Prostate gland (tissue), 2 donors: Measurements from ENCODE around the gene ASB8. TPM values are rescaled to one million over a fixed set of nuclear protein-coding genes. Genes with fewer than 3 reads are reported as not detected.
"Not testable (repeated sequence)": the region's sequence is repeated elsewhere in the genome, so short reads cannot be mapped to it uniquely, and the experiment has no call there.

ENCODE experiments used
- DNase-seq: peaks from one replicate; pipeline ENCODE4 v3.0.0-alpha.2; 2019; ENCODE audit warnings: low spot score
- H3K27ac ChIP-seq, 2 donors: fragments of 200-600 bp; sonication (generic); 2 replicates each; pipeline ENCODE4 v1.5.1; 2017 to 2019
- H3K27me3 ChIP-seq: fragments of 200-600 bp; sonication (generic); replicated peaks from 2 replicates; pipeline ENCODE4 v1.5.1; 2019; ENCODE audit not compliant: insufficient read depth
- H3K36me3 ChIP-seq, 2 donors: fragments of 200-600 bp; sonication (generic); 1 replicate in 1 of 2; 2 replicates in 1 of 2; pipeline versions ENCODE4 v1.5.1 to v1.8.1; 2017 to 2019
- H3K4me1 ChIP-seq: fragments of 200-600 bp; sonication (generic); replicated peaks from 2 replicates; pipeline ENCODE4 v1.5.1; 2019
- H3K4me3 ChIP-seq, 2 donors: fragments of 200-600 bp; sonication (generic); 2 replicates each; pipeline ENCODE4 v1.5.1; 2017 to 2019
- H3K9me3 ChIP-seq: fragments of 200-600 bp; sonication (generic); 2 replicates; pipeline ENCODE4 v1.5.1; 2017
- CTCF ChIP-seq, 4 experiments: fragments of 200-600 bp in 2 of 4; fragments of 450-650 bp in 2 of 4; sonication (generic) in 2 of 4; IDR thresholded peaks; 1 replicate in 3 of 4; 2 replicates in 1 of 4; pipeline ENCODE4 v1.5.1; 2016 to 2019; ENCODE audit warnings: antibody characterized with exemption in 4 of 4, mild to moderate bottlenecking in 2 of 4, moderate library complexity in 2 of 4
- POLR2A ChIP-seq: fragments of 450-650 bp; IDR thresholded peaks from one replicate; pipeline ENCODE4 v1.6.1; 2016; ENCODE audit warnings: antibody characterized with exemption, mild to moderate bottlenecking
- POLR2AphosphoS5 ChIP-seq: sonication (generic); formaldehyde crosslinking; IDR thresholded peaks from one replicate; pipeline ENCODE4 v1.6.1; 2017; ENCODE audit warnings: antibody characterized with exemption
- WGBS: methylation state at CpG from one replicate; pipeline ENCODE4 v1.1.5; 2018; 5-methylcytosine and 5-hydroxymethylcytosine counted together
- intact Hi-C: fragments of 100-400 bp; cut with DNase I; formaldehyde crosslinking; loops from one replicate; pipeline ENCODE4 v1.14.2; 2022
- total RNA-seq, 2 donors: library from RNA; depleted of rRNA; stranded (reverse); fragments of >200 nt; gene quantifications; one replicate each; pipeline ENCODE4 v1.1.0, GENCODE V29; 2016

Gene ASB8
- total RNA-seq, 2 donors from 2014 or later: 38.8 to 43.2 TPM

- no peak for TF ChIP-seq POLR2AphosphoS5
- TF ChIP-seq POLR2A: no peak
- no peak for TF ChIP-seq CTCF (IDR thresholded peaks at IDR 0.05)
- no peak overlapping the region for H3K27ac ChIP-seq
- no peak for DNase-seq
- intact Hi-C loops: no loop called here
- no peaks in the 10 kb centered on the region for H3K27me3 ChIP-seq
- H3K4me3 ChIP-seq: no peak overlapping the region
- 70% methylated on average over 2 of the region's 2 CpGs for WGBS
- H3K36me3 ChIP-seq: no peaks in the 10 kb centered on the region
- no peaks in the 10 kb centered on the region for H3K9me3 ChIP-seq
- H3K4me1 ChIP-seq: no peaks in the 10 kb centered on the region
Measured at GRCh38 chr12:48160807-48161206, 3.5 kb upstream of the ASB8 start.

GRCh38 chr12:48160046-48160445, 2.7 kb upstream of the ASB8 start:
- 90% methylated on average over 5 of the region's 5 CpGs for WGBS
- Histone ChIP-seq H3K27ac (no peak overlapping the region), H3K4me3 (no peak overlapping the region), H3K4me1 (no peaks in the 10 kb centered on the region), H3K9me3 (no peaks in the 10 kb centered on the region), H3K27me3 (no peaks in the 10 kb centered on the region), H3K36me3 (no peaks in the 10 kb centered on the region)
- DNase-seq: no peak
- intact Hi-C loops: no loop called here
- TF ChIP-seq POLR2AphosphoS5: no peak
- TF ChIP-seq CTCF (IDR thresholded peaks at IDR 0.05): no peak
- no peak for TF ChIP-seq POLR2A

- DNase-seq: no peak
- no peaks in the 10 kb centered on the region for H3K4me1 ChIP-seq
- no peaks in the 10 kb centered on the region for H3K27me3 ChIP-seq
- WGBS: 64% methylated on average over 3 of the region's 3 CpGs
- TF ChIP-seq CTCF (IDR thresholded peaks at IDR 0.05): no peak
- TF ChIP-seq POLR2AphosphoS5: no peak
- no peak for TF ChIP-seq POLR2A
- no peaks in the 10 kb centered on the region for H3K36me3 ChIP-seq
- H3K4me3 ChIP-seq: peak overlapping the region; percentile 72 to 75
- H3K9me3 ChIP-seq: no peaks in the 10 kb centered on the region
- intact Hi-C loops: loop anchor here (5.0 kb wide), 2 partner anchors 36 to 51 kb away; partner anchors contain the start of gene SENP1
- peak overlapping the region; percentile 68 to 82 for H3K27ac ChIP-seq
Measured at GRCh38 chr12:48157889-48158370, 615 bp upstream of the ASB8 start.

- Histone ChIP-seq H3K9me3 (no peaks in the 10 kb centered on the region), H3K27ac (peak overlapping the region; percentile 68 to 82), H3K36me3 (peaks cover 0 to under 1% of the 10 kb centered on the region in 2 donors), H3K4me1 (no peaks in the 10 kb centered on the region), H3K4me3 (peak overlapping the region; percentile 72 to 75), H3K27me3 (no peaks in the 10 kb centered on the region)
- DNase-seq: no peak
- 21% methylated on average over 8 of the region's 8 CpGs for WGBS
- intact Hi-C loops: loop anchor here (5.0 kb wide), 2 partner anchors 34 to 49 kb away; partner anchors contain the start of gene SENP1
- TF ChIP-seq CTCF (IDR thresholded peaks at IDR 0.05) (no peak), POLR2AphosphoS5 (no peak), POLR2A (no peak)
Measured at GRCh38 chr12:48156652-48157017, 680 bp downstream of the ASB8 start.

- 91% methylated on average over 5 of the region's 5 CpGs for WGBS
- intact Hi-C loops: loop anchor here (5.0 kb wide), 2 partner anchors 33 to 48 kb away; partner anchors contain the start of gene SENP1
- not testable (repeated sequence) for H3K4me3 ChIP-seq
Measured at GRCh38 chr12:48155786-48156185, 1.5 kb downstream of the ASB8 start.

More at GRCh38 chr12:48155786-48156185, 1.5 kb downstream of the ASB8 start:
- DNase-seq, H3K36me3 ChIP-seq, H3K4me1 ChIP-seq, H3K9me3 ChIP-seq, H3K27me3 ChIP-seq, H3K27ac ChIP-seq: not testable (repeated sequence)
